GM19372 (cell line): ENCODE measurements around the gene CD164L2.
"Not testable (repeated sequence)": the region's sequence is repeated elsewhere in the genome, so short reads cannot be mapped to it uniquely, and the experiment has no call there.

Experiments used
- ATAC-seq: cut with Tn5 transposase; IDR thresholded peaks from one replicate; pipeline ENCODE4 v1.9.1; 2021; ENCODE audit warnings: mild to moderate bottlenecking, low read depth, moderate library complexity; ENCODE audit not compliant: unreplicated experiment

CD164L2 gene

GRCh38 chr1:27391511-27392095, 8.5 kb upstream of the CD164L2 start:
- no peak for ATAC-seq

DNA sequence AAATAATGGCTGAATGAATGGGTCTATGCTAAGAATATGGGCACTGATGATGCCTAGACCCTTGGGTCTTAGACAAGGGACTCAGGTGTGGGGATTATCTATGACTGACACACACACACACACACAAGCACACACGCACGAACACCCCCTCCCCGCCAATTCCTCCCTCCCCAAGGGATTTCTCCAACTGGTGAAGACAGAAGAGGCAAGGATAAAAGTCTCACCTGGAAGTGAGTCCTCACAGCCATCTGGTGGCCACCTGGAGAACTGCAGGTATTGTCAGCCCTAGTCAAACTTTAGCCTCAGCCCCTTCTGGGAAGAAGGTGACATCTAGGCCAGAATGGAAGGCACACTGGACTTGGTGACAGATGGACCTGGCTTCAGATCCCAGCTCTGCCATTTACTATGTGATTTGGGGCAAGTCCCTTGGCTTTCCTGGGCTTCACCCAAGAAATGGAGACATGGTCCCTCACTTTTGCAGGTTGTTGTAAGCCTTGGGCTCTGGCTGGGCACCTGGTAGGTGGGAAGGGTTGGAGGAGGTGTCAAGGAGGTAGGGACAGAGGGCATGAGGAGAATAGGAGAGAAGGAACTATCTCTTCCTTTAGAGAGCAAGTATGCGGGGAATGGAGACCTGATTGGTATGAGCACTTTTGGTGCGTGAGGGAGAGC, 5.3 kb upstream of the CD164L2 start:
- no peak for ATAC-seq

DNA sequence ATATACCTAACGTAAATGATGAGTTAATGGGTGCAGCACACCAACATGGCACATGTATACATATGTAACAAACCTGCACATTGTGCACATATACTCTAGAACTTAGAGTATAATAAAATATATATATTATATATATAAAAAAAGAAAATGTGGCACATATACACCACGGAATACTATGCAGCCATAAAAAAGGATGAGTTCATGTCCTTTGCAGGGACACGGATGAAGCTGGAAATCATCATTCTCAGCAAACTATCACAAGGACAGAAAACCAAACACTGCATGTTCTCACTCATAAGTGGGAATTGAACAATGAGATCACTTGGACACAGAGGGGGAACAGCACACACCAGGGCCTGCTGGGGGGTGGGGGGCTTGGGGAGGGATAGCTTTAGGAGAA, 1.7 kb upstream of the CD164L2 start:
- ATAC-seq: not testable (repeated sequence)

- no peak for ATAC-seq
Measured at GRCh38 chr1:27383661-27384060, 528 bp upstream of the CD164L2 start.

DNA sequence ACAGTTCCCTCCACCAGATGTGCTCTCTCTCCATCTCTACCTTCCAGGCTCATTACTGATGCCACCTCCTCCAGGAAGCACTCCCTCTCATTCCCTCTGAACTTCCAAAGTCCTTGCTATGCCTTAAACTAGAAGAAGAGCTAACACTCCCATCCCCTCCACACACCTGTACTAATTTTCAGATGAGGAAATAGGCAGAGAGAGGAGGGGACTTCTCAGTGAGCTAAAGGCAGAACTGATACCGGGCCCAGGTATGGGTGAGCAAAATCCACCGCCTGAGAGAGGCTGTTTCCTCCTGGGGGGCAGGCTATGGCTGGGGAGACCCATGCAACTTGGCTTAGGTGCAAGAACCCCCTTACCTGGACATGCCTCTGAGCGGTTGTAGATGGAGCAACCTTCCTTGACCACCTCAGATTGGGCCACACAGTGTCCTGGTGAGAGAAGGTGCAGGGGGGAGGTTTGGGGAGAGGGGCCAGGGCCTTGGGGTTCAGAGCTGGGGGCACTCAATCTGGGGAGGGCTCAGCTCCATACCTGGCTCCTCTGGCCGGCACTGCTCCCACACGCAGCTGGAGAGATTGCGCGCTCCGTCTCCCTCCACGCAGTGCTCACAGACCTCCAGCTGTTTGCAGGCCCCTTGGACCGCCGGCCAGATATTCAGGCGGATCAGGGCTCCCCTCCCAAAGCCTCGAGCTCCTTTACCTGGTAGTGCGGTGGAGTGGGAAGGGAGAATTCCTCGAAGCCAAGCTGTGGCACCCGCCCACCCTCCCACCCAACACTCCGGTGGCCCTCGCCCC, 967 bp downstream of the CD164L2 start:
- ATAC-seq: no peak

DNA sequence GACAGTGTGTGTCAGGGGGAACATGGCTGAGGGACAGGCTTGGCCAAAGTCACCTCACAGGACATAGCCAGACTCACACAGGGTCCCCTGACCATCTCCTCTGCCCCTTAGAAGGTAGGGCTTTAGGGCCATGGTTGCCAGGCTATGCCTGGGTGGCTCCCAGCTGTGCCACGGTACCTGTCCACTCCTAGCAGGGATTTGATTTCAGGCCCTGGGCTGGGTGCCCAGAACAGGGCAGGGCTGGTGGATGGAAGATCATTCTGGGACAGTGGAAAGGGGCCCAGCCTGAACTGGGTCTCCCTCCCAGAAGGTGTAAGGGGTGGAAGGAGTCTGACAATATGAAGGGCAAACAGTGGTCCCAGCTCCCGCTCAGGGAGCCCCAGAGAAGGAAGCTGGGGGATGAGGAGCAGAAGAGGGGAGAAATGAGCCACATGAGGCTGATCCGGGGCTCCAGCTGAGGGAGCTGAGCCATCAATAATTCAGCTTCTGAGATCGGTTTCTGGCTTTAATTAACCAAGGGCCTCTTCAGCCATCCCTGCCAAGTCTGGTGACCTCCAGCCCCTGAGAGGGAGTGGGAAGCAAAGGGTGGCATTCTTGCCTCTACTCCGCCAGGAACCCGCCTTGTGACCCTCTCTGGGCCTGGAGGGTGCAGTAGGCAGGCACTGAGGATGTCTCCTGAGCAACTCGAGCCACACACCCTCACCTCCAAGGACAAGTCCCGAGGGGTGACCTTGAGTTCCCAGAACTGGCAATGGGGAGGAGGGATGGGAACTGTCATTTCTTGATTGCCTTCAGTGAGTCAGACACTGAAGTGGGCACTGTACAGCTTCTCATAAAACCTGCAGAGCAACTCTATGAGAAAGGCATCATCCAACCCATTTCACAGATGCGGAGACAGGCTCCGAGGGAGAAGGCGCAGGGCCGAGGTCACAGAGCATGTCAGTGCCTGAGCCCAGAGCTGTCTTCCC, 2.1 kb downstream of the CD164L2 start:
- no peak for ATAC-seq

DNA sequence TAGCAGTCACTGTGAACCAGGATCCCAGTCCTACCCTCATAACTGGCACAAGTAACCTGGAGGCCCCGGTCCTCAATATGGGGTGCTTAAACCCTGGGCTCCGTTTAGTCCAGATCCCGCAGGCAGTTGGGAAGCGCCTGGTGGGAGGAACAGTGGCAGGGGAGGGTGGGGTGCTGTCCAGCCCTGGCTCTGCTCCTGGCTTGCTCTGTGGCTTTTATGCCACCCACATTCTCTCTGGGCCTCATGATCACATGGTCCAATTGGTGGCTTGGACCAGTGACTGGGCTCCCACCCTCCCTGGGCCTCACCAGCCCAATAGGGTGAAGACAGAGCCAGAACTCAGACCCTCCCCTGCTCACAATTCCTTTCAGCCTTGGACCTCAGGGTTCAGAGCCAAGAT, 2.9 kb downstream of the CD164L2 start:
- no peak for ATAC-seq

DNA sequence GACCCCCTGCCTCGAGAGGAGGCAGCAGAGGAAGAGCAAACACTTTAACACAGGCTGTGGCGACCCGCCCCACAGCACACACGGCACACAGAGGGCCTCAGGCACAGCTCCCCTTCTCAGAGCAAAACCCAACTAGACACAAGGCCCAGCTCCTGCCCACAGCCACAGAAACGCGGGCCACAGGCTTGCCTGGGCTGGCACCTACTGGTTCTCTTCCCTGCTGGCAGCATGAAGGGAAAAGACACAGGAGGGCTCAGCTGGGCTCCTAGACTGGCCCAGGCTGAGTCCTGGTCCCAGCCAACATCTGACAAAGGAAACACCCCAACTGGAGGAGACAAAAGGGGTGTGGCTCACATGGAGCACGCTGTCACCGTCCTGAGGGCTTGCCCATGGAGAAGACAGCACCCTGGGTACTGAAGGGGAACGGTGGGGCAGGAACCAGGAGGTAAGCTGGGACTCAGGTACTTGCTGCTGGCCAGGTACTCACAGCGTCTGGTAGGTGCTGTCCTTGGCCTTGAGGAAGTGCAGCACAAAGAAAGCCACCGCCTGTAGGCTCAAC, 3.5 kb downstream of the CD164L2 start:
- no peak for ATAC-seq

DNA sequence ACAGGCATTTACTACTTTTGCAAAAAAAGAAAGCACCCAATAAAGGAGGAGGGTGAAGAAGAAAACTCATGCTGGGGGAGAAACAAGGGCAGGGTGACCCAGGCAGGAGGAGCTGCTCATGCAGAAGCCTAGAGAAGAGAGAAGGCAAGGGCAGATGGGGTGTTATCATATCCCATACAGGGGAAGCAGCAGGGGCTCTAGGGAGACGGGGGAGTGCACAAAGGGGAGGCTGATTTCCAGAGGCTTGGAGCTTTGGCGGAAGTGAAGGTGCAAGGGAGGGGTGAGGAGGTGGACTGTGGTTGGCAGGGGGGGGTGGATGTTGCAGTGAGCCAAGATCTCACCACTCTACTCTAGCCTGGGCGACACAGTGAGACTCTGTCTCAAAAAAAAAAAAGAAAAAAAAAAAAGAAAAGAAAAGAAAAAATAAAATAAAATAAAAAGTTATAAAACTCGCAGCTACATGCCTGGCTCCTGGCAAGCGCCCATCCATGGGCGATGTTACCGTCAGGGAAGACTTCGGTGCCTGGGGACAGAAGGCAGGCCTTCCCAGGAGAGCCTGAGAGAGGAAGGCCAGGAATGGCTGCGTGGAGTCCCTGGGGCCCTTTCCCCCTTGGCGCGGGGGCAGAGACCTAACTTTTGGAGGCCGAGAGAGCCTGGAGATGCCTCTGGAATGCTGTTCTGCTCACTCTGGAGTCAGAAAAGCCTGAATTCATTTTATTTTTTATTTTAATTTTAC, 5.2 kb downstream of the CD164L2 start:
- no peak for ATAC-seq

GRCh38 chr1:27374362-27375086, 8.6 kb downstream of the CD164L2 start, which contains the start of gene FCN3:
TSS of gene FCN3 (minus strand) at chr1:27374824. CDS start at chr1:27374818, 6 bp downstream.
- no peak for ATAC-seq

- no peak for ATAC-seq
Measured at GRCh38 chr1:27372808-27373690, 10.1 kb downstream of the CD164L2 start.

DNA sequence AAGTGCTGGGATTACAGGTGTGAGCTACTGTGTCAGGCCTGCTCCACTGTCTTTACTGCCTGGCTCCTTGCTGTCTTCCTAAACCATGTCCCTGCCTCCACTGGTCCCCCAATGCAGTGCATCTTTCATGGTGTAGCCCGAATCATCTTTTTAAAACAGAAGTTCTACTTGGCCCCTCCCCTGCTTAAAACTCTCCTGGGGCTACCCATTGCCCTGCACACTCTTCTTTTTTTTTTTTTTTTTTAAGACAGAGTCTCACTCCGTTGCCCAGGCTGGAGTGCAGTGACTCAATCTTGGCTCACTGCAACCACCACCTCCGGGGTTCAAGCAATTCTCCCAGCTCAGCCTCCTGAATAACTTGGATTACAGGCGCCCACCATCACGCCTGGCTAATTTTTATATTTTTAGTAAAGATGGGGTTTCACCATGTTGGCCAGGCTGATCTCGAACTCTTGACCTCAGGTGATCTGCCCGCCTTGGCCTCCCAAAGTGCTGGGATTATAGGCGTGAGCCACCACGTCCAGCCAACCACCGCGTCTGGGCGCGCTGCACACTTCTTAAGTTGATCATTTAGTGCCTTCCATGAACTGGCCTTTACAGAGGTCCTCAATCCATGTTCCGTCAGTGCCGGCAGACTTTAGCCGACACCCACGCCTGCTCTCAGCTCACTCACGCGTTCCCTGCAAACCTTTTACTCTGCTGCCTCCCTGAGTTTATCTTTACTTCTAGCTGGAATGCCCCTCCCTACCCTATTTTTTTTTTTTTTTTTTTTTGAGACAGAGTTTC, 10.9 kb downstream of the CD164L2 start:
- no peak for ATAC-seq

DNA sequence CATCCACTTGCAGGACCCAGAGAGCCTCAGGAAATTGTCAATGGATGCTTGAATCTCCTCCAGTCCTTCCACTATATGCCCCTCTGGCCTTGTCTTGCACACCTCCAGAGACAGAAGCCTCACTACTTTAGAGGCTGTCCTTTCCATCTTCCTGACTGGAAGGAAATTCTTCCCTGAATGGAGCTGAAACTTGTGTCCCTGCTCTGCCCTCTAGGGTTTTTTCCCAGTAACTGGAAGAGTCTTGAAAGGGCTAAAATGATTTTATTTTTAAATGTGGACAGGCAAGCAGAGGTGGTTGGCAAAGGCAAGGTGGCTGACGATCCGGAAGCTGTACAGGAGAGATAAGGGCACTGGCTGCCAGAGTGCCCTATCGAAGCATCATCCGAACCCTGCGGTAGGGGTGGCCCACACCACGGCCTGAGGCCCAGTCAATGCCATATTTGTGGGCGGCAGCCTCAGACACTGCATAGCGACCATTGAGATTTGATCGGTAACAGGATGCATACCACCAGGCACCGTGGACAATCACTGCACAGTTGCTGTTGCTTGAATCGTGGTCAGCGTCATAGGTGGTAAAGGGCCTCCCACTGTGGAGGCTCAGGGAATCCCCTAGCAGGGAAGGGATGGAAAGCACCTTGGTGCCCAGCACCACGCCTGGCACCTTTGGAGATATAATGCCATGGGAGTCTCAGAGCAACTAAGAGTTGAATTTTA, 14.1 kb downstream of the CD164L2 start:
- ATAC-seq: no peak

DNA sequence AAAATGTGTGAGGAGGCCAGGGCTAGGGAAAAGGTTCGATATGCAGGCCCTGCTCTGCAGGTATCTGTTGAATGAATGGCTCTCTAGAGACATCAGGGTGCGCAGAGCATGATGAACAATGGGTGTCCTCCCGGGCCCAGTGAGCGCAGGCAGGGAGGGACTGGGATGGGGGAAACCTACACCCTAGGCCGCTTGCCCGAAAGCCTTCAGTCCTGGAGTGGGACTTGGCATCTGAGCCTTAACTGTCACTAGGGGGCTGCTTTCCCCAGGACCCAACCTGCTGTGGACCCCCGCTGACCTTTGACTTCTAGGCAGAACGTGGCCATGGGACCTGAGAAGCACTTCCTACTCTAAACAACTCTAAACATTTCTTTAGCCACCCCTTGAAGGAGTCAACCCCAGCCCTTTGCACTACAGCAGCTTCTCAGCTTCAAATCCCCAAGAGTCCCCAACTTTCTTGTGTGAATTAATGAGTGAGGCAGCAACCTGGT, 15.9 kb downstream of the CD164L2 start:
- no peak for ATAC-seq

DNA sequence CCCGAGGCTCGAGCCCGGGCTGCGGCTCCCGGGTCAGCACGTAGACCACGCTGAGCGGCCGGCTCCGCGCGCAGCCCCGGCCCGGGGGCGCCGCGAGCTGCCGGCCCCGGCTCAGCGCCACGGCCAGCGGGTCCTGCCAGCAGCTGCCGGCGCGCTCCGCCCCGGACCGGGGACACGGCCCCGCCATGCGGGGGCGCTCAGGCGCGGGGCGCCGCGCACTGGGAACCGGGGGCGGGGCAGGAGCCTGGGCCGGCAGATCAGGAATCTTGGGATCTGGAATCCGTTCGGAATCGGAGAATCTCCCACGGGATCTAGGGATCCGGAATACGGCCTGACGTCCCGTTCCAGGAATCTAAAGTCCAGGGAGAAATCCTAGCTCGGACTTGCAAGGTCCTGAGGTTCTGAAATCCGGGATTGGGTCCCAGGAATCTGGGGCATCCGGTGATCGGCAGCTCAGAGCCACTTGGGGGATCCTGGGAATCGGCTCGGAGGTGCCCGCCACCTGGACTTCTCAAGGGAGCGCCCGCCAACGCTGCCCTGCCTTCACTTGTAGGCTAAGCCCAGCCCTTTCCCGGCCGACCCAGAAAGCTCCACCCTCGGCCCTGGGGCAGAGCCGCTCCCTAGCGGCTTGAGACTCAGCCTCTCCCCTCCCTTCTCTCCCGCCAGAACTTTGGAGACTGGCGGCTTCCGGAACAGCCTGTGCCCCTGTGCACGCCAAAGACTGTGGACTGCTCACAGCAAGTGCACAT, 16.5 kb downstream of the CD164L2 start, which contains the start of gene MAP3K6:
Gene MAP3K6, minus strand, starts transcription at position 551 of the 749 bp plus-strand sequence. Its CDS starts 364 bp downstream, at position 187.
- no peak for ATAC-seq

GRCh38 chr1:27366113-27366410, 17.1 kb downstream of the CD164L2 start:
- no peak for ATAC-seq
